Measurements from ENCODE around the gene ACSBG1.

The ACSBG1 gene

GRCh38 chr15:78178064-78178463 is 56.3 kb downstream of the ACSBG1 start:
- TF ChIP-seq CTCF (conservative IDR thresholded peaks at IDR 0.05; ENCODE audit: low read length), result no peak
- no peak overlapping the region for H3K4me3 ChIP-seq (ENCODE audit: low read length)
- DNase-seq (ENCODE audit: low read depth), result no peak

- H3K4me3 ChIP-seq (ENCODE audit: low read length), result no peak overlapping the region
- no peak for DNase-seq (ENCODE audit: low read depth)
- peak; percentile 64 for TF ChIP-seq CTCF (conservative IDR thresholded peaks at IDR 0.05; ENCODE audit: low read length)
Observed at GRCh38 chr15:78177447-78177873, 56.9 kb downstream of the ACSBG1 start.

- no peak for DNase-seq (ENCODE audit: low read depth)
- no peak overlapping the region for H3K4me3 ChIP-seq (ENCODE audit: low read length)
- no peak for TF ChIP-seq CTCF (conservative IDR thresholded peaks at IDR 0.05; ENCODE audit: low read length)
Observed at GRCh38 chr15:78175330-78175729, 59.0 kb downstream of the ACSBG1 start.

GRCh38 chr15:78174401-78174800 is 60.0 kb downstream of the ACSBG1 start:
- no peak for DNase-seq (ENCODE audit: low read depth)
- TF ChIP-seq CTCF (conservative IDR thresholded peaks at IDR 0.05; ENCODE audit: low read length), result no peak
- H3K4me3 ChIP-seq (ENCODE audit: low read length), result no peak overlapping the region

GRCh38 chr15:78171864-78172472 is 62.4 kb downstream of the ACSBG1 start:
- H3K4me3 ChIP-seq (ENCODE audit: low read length), result no peak overlapping the region
- DNase-seq (ENCODE audit: low read depth), result no peak
- TF ChIP-seq CTCF (conservative IDR thresholded peaks at IDR 0.05; ENCODE audit: low read length), result no peak

GRCh38 chr15:78170848-78171773 is 63.3 kb downstream of the ACSBG1 start:
- no peak for DNase-seq (ENCODE audit: low read depth)
- no peak overlapping the region for H3K4me3 ChIP-seq (ENCODE audit: low read length)
- no peak for TF ChIP-seq CTCF (conservative IDR thresholded peaks at IDR 0.05; ENCODE audit: low read length)

- TF ChIP-seq CTCF (conservative IDR thresholded peaks at IDR 0.05; ENCODE audit: low read length), result no peak
- no peak for DNase-seq (ENCODE audit: low read depth)
- no peak overlapping the region for H3K4me3 ChIP-seq (ENCODE audit: low read length)
Observed at GRCh38 chr15:78168608-78169007, 65.8 kb downstream of the ACSBG1 start.
